HG03558 (cell line): Measurements from ENCODE around the gene SLC25A36.
A peak's percentile ranks its signal among the peaks of the same experiment; 100 is the strongest.

Experiments used
- ATAC-seq: cut with Tn5 transposase; IDR thresholded peaks from one replicate; pipeline ENCODE4 v1.9.1; 2021; ENCODE audit warnings: moderate number of reproducible peaks; ENCODE audit not compliant: unreplicated experiment; ENCODE audit errors: extremely low read depth

Gene SLC25A36, protein sequence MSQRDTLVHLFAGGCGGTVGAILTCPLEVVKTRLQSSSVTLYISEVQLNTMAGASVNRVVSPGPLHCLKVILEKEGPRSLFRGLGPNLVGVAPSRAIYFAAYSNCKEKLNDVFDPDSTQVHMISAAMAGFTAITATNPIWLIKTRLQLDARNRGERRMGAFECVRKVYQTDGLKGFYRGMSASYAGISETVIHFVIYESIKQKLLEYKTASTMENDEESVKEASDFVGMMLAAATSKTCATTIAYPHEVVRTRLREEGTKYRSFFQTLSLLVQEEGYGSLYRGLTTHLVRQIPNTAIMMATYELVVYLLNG

DNA sequence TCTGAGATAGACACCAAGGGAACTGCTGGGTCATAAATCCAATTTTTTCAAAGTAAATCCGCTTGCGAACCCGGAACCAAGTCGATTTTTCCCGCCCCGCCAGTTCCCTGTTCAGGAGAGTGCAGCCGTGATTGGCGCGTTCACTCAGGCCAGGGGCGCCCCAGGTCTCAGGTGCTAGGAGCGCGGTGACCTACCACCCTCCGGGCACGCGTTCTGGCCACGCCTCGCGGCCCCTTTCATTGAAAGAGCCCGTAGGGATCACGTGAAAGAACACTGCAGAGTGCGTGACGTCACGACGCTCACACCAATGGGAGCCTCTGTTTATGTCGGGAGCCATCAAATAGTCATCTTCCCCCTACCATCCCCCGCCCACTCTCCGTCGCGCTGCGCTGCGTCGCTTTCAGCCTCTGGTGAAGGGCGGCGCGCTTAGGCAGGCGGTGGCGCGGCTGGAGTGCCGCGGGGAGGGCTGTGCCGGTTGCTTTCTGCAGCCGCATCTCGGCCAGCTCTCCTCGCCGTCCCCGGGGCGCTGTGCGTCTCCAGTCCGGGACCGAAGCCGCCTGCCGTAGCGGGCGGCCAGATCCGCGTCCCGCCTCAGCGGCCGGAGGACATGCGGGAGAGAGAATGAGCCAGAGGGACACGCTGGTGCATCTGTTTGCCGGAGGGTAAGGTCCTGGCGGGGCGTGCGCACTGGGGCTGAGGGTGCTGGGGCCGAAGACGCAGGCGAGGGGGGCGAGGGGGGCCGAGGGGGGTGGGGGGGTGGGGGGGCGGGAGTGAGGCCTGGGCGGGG, at the start of gene SLC25A36:
Gene SLC25A36 (plus strand): TSS at position 403 of the 787 bp plus-strand sequence. CDS start 219 bp downstream, at position 622.
- ATAC-seq, result peak; percentile 97

DNA sequence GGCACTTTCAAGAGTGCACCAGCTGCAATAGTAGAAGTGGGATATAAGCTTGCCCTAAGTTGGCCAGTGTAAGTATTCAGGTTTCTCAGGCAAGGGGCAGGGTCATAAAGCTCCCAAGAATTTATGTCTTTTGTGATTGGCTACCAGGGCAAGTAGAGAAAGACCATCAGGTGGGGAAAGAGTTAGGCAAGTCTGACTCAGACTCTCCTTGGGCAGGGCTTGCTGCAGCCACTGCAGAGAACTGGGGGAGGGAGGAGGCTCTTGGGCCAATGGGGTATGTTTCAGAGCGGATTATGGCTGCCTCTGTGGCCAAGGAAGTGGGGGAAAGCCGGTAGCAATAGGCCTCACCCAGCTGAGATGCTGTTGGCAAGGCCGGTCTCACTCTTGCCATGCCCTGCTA, 44.6 kb upstream of the SLC25A36 start:
- no peak for ATAC-seq

DNA sequence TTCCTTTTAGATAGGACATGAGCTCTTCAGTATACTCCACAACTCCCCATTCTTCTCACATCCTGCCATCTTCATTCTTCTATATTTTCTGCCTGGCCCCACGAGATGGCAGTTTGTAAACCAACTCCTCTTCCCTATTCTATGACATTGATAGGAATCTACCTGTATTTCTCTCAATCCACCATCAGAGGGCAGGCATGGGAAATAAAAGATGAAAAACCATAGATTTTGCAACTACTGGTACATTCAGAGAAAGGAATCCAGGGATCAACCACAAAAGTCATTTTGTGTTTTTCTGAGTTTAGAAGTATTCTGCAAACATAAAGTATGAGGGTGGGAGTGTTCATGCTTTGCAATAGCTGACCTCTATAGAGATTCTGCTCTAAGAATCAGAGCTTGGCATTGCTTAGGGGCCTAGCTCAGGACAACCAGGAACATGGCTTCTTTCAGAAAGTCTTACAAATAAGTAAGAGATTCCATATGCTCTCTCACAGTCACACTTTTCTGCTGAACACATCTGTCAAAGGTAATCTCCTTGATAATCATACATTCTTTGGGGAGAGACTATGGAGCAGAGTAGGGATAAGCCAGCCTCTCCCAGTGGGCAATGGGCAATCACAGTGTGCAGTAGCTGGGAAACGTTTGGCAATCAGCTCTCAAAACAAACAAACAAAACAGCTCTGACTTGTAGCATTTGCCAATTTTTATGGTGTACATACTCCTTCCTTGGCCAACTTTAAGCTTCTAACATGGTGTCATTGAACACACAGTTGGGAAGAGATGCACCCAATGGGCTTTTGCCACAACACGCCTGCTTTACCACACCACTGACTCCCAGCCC, 43.1 kb upstream of the SLC25A36 start:
- no peak for ATAC-seq

DNA sequence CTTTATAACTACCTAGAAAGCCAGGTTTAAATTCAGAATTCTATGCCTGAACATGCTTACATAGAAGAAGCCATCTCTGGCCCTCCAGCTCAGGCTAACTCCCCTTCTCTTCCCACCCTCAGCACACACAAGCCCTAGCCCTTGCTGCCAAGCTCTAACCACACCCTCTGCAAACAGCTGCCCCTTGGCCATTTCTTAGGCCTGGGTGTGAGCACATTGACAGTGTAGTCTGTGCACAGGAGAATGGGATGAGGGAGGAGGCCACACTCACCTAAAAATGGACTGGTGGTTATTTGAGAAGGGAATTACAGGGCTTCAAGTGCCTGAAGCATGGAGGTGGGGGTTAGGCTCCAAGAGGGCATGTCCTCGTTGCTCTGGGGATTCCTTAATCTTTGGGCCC, 42.3 kb upstream of the SLC25A36 start:
- ATAC-seq, result no peak

DNA sequence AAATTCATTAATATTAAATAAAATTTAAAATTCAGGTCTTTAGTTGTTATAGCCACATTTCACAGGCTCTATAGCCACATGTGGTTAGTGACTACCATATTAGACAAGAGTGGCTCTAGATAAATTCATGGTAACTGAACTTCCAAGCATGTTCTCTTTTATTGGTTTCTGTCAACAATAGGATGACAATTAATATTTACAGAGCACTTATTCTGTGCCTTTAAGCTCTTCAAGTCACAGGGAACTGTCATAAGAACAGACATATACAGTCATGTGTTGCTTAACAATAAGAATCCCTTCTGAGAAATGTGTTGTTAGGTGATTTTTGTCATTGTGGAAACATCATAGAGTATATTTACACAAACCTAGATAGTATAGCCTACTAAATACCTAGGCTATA, 38.8 kb upstream of the SLC25A36 start:
- no peak for ATAC-seq

DNA sequence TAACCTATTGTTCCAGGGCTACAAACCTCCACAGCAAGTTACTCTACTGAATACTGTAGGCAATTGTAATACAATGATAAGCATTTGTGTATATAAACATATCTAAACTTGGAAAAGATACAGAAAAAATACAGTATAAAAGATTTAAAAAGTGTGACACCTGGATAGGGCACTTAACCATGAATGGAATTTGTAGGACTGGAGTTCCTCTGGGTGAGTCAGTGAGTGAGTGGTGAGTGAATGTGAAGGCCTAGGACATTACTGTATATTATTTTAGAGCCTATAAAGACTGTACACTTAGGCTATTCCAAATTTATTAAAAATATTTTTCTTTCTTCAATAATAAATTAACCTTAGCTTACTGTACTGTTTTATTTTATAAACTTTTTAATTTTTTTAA, 38.4 kb upstream of the SLC25A36 start:
- ATAC-seq, result no peak

DNA sequence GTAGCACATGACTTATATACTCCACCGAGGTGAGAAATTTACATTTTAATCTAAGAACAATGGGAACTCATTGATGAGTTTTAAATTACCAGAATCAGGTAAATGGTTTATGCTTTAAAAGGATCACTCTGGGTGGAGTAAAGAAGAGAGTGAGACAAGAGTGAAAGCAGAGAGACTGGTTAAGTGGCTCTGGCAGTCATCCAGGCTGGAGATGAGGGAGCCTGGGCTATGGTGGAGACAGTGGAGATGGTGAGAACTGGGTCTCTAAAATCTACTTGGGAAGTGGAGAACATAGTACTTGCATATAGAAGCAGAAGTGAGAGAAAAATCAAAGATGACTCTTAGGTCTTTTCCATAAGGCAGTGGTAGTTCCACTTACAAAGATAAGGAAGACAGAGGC, 37.1 kb upstream of the SLC25A36 start:
- no peak for ATAC-seq

DNA sequence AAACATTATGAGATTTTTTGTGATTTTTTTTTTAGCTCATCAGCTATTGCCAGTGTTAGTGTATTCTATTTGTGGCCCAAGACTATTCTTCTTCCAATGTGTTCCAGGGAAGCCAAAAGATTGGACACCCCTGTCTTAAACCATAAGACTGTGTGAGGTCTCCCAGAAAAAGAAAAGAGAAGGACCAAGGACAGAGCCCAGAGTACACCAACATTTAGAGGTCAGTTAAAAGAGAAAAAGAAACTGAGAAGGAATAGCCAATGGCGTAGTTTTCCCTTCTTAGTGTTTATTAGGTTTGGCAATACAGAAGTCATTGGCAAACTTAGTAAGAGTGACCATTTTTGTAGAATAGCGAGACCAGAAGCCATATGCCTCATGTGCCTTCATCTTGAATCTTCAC, 36.1 kb upstream of the SLC25A36 start:
- no peak for ATAC-seq

DNA sequence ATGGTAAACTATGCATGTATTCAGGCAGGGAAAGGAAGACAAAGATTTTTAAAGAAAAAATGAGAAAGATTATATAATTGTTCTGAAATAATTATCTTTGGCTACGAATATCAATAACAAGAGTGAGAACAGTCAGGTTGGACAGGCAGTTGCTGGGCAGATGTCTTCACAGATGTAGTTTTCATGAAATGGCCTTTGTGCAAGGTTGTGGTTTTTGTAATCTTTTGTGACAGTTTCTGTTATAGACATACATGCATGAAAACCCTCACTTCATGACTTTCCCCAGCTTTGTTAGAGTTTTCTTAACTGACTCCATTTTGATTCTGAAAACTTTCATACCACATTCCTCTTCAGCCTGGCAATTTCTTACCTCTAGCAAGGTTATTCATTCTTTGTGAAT, 34.9 kb upstream of the SLC25A36 start:
- no peak for ATAC-seq

DNA sequence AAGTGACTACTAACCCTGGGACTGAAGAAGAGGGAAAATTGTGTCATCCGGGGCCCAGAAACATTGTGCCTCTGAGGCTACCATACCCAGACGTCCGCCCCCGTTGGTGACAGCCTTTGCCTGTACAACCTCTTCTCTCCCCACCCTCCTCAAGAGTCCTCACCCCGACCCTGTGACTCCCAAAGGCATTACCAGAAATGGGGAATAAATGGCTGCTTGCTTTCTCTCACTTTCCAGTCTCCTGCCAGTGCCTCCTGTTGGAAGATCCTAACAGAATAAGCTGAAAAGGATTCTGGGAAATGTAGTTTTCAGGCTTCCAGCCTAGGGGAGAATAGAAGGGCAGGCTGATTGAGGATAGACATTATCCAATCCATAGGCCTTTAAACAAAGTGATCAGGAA, 30.8 kb upstream of the SLC25A36 start:
- ATAC-seq, result no peak

DNA sequence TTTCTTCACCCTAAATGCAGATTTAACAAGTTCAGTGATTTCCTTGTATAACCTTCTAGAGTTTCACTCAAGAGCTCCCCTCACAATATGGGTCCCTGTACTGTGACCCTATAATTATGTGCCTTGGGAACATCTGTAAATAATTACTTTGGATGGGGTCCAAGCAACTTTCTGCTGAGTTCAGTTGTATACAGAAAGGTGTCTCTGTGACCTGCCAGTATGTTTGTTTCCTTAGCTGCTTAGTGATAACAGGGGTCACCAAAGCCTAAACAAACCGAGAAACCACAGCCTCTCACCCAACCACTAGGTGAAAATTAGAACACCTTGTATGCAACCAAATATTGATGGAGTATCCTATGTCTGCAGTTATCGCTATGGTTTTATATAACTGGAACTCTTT, 29.8 kb upstream of the SLC25A36 start:
- ATAC-seq, result no peak

DNA sequence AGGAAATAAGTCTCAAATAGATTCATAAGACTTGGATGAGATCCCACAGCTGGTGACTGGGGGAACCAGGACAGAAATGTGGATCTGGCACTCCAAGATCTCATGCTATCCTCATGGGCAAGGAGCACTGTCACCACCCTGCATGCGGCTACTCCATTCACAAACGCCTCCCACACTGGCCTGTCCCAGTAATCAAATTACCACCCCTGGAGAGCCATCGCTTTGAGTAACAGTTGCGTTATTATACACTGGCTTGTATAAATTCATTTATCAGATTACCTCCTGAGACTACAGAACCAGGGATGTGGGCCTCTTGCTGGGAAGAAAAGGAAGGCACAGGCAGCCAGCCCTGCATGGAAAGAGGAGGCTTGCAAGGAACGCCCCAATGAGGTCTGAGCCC, 27.9 kb upstream of the SLC25A36 start:
- ATAC-seq, result no peak

DNA sequence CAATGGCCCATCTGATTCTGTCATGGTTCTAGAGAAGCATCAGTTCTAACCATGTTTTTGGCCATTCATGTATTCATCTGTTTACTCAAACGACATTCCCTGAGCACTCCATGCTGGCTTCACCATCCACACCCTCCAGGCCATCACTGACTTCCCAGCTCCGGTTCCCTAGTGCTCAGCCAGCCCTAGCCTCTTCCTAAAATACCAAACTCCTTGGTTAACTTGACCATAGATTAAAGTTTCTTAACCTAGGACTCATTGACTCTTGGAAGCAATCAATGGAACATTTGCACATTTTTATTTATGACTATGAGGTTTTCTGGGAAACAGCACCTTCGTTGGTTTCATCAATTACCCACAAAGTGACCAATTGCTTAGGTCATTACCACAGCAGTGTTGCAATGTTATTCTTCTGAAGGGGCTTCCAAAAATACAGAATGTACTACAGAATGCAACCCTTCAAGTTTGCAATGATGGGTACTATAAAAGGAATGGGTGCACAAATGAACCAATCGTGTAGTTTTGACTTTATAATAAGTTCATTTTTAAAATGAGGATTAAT, 27.2 kb upstream of the SLC25A36 start:
- no peak for ATAC-seq

DNA sequence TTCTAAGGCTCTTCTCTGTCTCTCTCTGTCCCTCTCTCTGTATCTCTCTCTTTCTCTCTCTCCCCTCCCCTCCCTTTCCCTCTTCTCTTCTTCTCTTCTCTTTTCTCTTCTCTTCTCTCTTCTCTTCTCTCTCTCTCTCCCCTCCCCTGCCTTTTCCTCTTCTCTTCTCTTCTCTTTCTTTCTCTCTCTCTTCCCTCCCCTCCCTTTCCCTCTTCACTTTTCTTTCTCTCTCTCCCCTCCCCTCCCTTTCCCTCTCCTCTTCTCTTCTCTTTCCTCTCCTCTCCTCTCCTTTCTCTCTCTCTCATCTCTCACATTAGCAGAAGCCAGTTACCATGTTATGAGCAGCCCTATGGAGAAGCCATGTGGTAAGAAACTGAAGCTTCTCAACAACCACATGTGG, 25.0 kb upstream of the SLC25A36 start:
- ATAC-seq, result no peak

DNA sequence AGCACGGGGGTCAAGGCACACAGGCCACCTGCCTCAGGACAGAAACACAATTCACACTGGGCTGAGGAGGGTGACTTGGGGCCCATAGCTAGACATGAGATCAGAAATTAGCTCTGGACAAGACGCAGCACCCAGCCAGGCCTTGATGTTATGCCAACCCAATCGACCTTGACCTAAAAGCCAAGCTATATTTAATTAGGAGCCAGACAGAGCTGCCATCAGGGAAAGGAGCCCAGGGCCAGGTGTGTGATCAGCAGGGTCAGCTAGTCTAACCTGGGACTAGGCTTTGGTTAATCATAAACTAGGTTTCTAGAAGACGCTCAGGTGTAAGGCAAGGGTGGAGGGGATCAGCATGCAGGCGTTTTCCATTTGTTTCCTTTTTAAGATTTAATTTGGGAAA, 23.9 kb upstream of the SLC25A36 start:
- no peak for ATAC-seq

DNA sequence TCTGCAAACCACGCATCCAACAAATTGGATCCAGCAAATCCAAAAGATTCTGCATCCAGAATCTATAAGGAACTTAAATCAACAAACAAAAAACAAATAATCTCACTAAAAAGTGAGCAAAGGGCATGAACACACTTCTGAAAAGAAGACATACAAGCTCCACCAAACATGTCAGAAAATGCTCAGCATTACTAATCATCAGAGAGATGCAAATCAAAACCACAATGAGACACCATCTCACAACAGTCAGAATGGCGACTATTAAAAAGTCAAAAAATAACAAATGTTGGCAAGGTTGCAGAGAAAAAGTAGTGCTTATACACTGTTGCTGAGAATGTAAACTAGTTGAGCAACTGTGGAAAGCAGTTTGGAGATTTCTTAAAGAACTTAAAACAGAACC, 21.6 kb upstream of the SLC25A36 start:
- ATAC-seq, result no peak

DNA sequence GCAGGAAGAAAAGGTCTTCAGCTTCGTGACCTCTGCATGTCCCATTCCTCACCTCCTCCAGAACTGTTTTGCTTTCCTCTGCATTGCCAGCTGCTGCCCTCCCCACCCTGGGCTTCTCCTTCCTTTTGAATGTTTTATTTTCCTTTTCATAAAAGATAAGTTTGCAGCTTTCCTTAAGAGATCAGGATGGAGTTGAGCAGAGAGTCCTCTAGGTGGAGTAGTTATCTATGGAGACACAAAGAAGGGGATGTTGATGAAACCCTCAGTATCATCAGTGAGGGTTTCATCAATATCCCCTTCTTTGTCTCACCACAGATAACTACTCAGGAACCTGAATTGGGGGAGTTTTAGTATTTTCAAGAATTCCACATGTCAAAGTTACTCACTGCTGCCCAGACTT, 19.0 kb upstream of the SLC25A36 start:
- no peak for ATAC-seq

DNA sequence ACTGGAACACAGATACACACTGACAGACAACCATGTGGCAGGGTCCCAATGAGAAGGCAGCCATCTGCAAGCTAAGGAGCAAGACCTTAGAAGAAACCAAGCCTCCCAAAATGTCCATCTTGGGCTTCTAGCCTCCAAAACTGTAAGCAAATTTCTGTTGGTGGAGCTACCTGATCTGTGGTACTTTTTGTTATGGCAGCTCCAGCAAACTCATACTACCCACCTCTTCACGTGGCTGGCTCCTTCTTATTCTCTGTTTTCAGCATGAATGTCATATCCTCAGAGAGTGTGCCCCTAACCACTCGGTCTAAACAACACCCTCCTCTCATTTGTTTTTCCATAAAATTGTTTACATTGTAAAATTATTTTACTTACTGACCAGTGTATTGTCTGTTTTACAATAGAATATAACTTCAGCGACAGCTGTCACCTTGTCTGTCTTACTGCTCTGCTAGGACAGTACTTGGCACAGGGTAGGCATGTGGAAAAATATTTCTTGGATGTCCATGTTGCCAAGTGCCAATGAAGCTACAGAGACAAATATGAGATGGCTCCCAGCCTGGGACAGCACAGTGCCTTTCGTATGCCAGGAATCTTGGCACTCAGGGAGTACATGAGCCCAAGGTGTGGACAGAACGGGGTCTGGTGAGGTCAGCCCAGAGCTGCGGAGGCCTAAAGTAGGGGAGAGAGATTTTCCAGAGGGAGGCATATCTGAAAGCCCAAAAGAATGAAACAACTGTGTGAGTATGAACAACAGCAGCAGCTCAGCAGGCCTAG, 17.4 kb upstream of the SLC25A36 start:
- ATAC-seq, result no peak

DNA sequence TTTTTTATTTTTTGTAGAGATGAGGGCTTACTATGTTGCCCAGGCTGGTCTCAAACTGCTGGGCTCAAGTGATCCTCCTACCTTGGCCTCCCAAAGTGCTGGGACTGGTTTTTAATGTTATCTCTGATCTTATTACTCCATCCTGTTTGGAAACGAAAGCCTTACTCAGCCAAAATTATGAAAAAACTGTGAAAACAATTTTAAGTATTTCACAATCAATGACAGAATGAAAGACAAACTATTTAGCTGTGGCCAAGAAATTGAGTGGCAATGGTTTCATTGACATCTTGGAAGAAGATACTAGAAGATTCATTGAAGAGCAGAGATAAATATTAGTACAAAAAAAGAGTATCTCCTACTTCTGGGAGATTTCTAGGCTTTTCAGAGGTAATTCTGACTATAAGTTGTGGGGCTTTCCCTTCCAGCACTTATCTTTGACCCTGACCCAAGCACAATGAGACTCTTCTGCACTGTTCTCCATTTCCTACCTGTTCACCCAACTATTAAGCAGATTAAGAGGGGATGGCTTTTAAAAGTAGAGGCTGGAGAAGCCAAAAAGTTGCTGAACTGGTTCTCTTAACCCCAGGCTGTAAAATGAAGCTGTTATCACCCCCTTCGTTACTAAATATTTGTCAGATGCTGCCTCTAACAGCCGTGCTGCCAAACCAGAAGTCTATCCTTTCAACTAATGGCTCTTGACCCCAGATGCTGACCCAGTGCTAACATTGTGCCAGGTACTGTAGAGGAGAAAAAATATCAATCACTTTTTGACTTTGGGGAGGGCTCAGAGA, 14.2 kb upstream of the SLC25A36 start:
- ATAC-seq, result no peak
